Activated T-cell treated with anti-CD3 and anti-CD28 coated beads, Interleukin-2, amount 50 U/mL, for 48 hours (primary cell): ENCODE data around the gene CTIF.
A peak's percentile ranks its signal among the peaks of the same experiment; 100 is the strongest.

Source experiments
- DNase-seq, 2 experiments: peaks; one replicate each; pipeline ENCODE4 v3.0.0-alpha.2; 2020

Gene CTIF

GRCh38 chr18:48762022-48762421 lies 223.2 kb downstream of the CTIF start:
- DNase-seq, result no peak

GRCh38 chr18:48762836-48763718 lies 224.2 kb downstream of the CTIF start:
- DNase-seq, result no peak

DNA sequence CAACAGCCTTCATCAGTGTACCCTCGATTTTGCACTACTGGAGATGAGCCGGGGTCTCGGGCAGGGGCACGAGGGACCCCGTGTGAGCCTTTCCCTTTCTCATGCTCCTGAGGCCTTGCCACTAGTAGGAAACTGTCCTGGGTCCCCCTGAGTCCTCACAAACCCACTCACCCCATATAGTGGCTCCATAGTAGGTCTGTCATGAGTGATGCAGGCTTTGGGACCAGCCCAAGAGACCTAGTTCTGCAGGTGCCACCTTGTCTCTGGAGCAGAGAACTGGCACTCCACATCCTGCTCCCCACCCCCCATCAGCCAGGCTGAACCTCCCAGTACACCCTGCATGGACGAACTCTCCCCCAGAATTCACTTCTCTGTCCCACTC lies 224.9 kb downstream of the CTIF start:
- DNase-seq, result no peak

- DNase-seq, result no peak
Measured at GRCh38 chr18:48765053-48765452, 226.2 kb downstream of the CTIF start.

DNA sequence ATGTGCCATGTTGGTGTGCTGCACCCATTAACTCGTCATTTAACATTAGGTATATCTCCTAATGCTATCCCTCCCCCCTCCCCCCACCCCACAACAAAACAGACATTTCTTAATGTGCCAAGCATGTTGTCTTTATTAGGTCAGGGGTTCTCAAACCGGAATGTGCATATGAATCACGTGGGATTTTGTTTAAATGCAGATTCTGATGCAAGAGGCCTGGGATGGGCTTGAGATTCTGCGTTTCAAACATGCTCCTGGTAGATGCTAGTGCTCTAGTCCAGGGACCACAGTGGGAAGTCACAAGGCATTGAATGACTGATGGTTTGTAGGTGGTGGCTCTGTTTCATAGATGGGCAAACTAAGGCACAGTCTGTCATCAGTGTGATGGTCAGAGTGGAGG lies 227.2 kb downstream of the CTIF start:
- no peak for DNase-seq

- no peak for DNase-seq
Measured at GRCh38 chr18:48766487-48766886, 227.7 kb downstream of the CTIF start.

GRCh38 chr18:48767090-48767690 lies 228.4 kb downstream of the CTIF start:
- DNase-seq, result no peak

DNA sequence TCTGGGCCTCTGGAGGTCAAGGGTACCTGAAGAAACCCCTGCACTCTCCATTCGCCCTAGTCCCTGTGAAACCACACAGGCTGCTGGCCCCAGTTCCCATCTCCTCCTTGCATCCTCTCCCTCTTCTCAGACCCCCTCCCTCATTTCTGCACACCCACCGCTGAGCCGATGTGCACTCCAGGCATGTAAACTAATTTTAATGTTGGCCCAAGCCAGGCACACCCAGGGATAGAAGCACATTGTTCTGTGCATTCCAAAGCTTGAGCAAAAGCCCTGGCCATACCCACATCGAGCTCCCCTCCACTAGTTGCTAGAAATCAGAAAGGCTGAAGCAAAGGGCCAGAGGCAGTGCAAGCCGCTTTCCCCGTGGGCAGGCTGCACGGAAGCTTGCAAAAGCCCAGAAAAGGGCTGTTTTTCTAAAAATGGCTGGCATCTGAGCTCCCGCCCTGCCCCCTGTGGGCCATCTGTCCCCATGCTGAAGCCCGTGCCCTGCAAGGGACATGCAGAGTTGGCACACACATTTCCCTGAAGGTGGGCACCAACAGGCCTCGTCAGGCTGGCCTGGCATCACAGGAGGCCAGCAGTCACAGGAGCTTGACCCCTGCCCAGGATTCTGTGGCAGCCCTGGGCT lies 230.3 kb downstream of the CTIF start:
- no peak for DNase-seq

GRCh38 chr18:48770243-48770642 lies 231.4 kb downstream of the CTIF start:
- no peak for DNase-seq

GRCh38 chr18:48771641-48772375 lies 233.0 kb downstream of the CTIF start:
- no peak for DNase-seq

GRCh38 chr18:48772457-48772856 lies 233.6 kb downstream of the CTIF start:
- no peak for DNase-seq

- DNase-seq, result no peak
Measured at GRCh38 chr18:48773821-48774220, 235.0 kb downstream of the CTIF start.

GRCh38 chr18:48774941-48775340 lies 236.1 kb downstream of the CTIF start:
- no peak for DNase-seq

GRCh38 chr18:48775372-48776155 lies 236.7 kb downstream of the CTIF start:
- no peak for DNase-seq

GRCh38 chr18:48776156-48776555 lies 237.3 kb downstream of the CTIF start:
- no peak for DNase-seq

DNA sequence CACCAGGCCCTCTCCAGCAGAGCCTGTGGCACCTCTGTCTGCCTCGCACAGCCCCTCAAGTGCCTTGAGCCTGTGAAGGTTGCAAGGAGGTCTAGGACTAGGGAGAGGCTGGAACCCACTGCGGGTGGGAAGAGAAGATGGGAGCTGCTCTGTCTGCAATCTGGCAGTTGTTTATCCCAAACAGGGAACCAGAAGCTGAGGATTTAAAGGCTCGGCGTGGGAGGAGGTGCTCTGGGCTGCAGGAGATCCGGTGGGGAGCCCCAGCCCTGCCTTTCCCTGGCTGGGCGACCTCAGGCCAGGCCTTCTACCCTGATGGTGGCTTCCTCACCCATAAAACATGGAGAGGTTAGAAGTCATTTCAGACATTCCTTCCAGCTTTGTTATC lies 237.8 kb downstream of the CTIF start:
- no peak for DNase-seq

GRCh38 chr18:48777026-48777743 lies 238.4 kb downstream of the CTIF start:
- DNase-seq, result peak; percentile 74 to 81

DNA sequence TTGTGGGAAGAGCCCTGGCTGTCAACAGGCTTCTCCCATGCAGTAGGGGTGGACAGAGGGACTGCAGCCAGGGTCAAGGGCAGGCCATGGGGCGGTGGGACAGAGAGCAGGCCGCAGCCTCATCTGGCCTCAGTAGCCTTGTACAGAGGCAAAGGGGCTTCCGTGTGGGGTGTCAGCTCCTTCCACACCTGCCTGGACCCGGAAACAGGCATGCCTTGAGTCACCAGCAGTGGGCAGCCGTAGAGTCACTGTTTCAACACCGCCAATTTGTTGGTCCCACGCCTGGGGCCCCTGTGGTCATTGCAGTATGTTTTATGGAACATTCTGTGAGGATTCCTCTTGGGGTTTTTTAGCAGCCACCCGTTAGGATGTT lies 238.9 kb downstream of the CTIF start:
- DNase-seq, result no peak

GRCh38 chr18:48778344-48779011 lies 239.6 kb downstream of the CTIF start:
- no peak for DNase-seq

GRCh38 chr18:48779462-48779861 lies 240.6 kb downstream of the CTIF start:
- no peak for DNase-seq

DNA sequence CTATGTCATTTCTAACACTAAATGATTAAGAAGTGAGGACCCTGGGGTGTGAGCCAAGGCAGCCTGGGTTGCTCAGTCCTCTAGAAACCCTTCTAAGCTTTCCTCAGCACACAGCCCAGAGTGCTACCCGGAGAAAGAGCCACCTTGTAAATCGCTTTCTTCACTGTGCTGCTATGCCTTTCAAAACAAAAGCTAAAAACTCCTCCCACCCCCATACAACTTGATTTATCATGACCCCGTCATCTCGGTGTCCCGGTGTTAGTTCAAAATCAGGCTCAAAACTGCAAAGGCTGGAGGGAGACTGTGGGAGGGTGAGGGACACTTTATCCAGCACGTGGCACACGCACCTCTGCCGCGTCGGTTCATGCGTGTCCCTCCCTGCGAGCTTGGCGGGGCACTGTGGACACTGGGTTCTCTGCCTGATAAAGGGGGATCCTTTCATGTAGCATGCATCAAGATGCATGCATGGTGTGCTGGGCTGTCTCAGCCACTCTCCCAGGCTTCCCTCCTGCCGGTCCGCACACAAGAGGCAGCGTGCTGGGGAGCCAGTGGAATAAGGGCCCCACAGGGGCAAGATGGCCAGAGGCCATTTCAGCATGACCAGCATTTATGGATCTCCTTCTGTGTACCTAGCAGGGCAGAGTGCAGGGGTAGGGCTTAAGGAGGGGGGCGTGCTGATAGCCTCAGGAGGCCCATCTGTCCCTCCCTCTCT lies 241.5 kb downstream of the CTIF start:
- DNase-seq, result no peak
